Measurements from ENCODE around the gene JMJD8. TPM values are rescaled to one million over a fixed set of nuclear protein-coding genes. Genes with fewer than 3 reads are reported as not detected.

The JMJD8 gene
- total and polyA plus RNA-seq, 7 donors, result 18.7 to 93.4 (median 52.8) TPM

- peaks cover 0 to 24% (median 12%) of the 10 kb centered on the region in 4 donors for H3K4me1 ChIP-seq
- no peak overlapping the region for H3K27ac ChIP-seq
- no peak overlapping the region for H3K4me3 ChIP-seq
- no peak for DNase-seq
- no peaks in the 10 kb centered on the region for H3K9me3 ChIP-seq
- WGBS, 2 donors, result 31 to 53% methylated on average over 3 of the region's 3 CpGs
- intact Hi-C loops (cut with DNase I), result no loop called here
- peaks cover 54 to 85% (median 85%) of the 10 kb centered on the region in 3 donors for H3K27me3 ChIP-seq
- TF ChIP-seq POLR2A (IDR thresholded peaks at IDR 0.05), result no peak
- TF ChIP-seq EP300 (IDR thresholded peaks at IDR 0.05), result no peak
- TF ChIP-seq, protein P1, sequence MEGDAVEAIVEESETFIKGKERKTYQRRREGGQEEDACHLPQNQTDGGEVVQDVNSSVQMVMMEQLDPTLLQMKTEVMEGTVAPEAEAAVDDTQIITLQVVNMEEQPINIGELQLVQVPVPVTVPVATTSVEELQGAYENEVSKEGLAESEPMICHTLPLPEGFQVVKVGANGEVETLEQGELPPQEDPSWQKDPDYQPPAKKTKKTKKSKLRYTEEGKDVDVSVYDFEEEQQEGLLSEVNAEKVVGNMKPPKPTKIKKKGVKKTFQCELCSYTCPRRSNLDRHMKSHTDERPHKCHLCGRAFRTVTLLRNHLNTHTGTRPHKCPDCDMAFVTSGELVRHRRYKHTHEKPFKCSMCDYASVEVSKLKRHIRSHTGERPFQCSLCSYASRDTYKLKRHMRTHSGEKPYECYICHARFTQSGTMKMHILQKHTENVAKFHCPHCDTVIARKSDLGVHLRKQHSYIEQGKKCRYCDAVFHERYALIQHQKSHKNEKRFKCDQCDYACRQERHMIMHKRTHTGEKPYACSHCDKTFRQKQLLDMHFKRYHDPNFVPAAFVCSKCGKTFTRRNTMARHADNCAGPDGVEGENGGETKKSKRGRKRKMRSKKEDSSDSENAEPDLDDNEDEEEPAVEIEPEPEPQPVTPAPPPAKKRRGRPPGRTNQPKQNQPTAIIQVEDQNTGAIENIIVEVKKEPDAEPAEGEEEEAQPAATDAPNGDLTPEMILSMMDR (IDR thresholded peaks at IDR 0.05), result no peak
- TF ChIP-seq POLR2AphosphoS5 (IDR thresholded peaks at IDR 0.05), result no peak
- H3K36me3 ChIP-seq, result no peaks in the 10 kb centered on the region
These were observed 23.9 kb upstream of the JMJD8 start for GRCh38 chr16:708019-708418.

- no peaks in the 10 kb centered on the region for H3K9me3 ChIP-seq
- H3K36me3 ChIP-seq, result no peaks in the 10 kb centered on the region
- no peak overlapping the region for H3K4me3 ChIP-seq
- 13 to 42% methylated on average over 14 of the region's 14 CpGs for WGBS, 2 donors
- intact Hi-C loops (cut with DNase I), result no loop called here
- H3K27me3 ChIP-seq, result peaks cover 61 to 95% (median 94%) of the 10 kb centered on the region in 3 donors
- peaks cover 0 to 24% (median 11%) of the 10 kb centered on the region in 4 donors for H3K4me1 ChIP-seq
- H3K27ac ChIP-seq, result no peak overlapping the region
- no peak for DNase-seq
- TF ChIP-seq, protein P1 (IDR thresholded peaks at IDR 0.05), result no peak
- TF ChIP-seq POLR2A (IDR thresholded peaks at IDR 0.05), result no peak
- TF ChIP-seq EP300 (IDR thresholded peaks at IDR 0.05), result no peak
- TF ChIP-seq POLR2AphosphoS5 (IDR thresholded peaks at IDR 0.05), result no peak
These were observed 23.0 kb upstream of the JMJD8 start for GRCh38 chr16:707062-707538.

DNA sequence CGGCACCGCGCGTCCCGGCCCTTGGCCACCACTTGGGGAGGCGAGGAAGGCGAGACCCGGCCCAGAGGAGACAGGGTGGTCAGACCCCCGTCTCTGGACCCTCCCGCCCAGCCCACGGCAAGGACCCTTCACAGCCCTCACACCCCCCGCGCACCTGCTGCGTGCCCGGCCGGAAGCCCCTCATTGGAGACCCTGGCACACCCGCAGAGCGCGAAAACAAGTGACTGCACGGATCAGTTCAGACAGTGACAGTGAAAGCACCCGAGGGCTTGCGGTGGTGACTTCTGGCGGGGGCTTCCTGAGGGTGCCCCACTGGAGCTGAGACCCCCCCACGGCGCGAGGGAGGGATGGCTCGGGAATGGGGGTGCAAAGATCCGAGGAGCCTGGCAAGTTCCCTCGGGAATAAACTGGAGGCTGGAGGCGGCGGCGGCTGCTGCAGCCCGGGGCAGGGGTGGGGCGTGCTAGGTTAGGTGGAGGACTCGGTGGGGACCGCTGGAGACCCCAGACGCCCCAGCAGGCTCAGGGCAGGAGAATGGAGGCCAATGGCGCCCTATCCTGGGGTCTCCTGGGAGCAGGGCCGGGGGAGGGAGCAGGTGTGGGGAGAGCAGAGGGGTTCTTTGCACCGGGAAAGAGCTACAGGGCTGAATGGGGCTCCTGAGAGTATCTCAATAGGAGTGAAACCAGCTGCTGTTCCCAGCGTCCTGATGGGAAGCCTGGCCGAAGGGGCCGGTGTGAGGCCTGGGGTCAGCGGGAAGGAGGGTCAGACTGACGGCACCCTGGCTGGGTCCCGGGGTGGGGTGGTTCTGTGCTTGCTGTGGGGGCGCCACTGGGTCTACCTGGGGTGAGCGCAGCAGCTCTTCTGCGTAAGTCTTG lies 22.3 kb upstream of the JMJD8 start:
- peaks cover 66 to 98% (median 96%) of the 10 kb centered on the region in 3 donors for H3K27me3 ChIP-seq
- H3K36me3 ChIP-seq, result no peaks in the 10 kb centered on the region
- 4 to 6% methylated on average over 49 of the region's 49 CpGs for WGBS, 2 donors
- TF ChIP-seq, protein P1 (IDR thresholded peaks at IDR 0.05), result no peak
- TF ChIP-seq POLR2AphosphoS5 (IDR thresholded peaks at IDR 0.05) (no peak), EP300 (IDR thresholded peaks at IDR 0.05) (no peak), POLR2A (IDR thresholded peaks at IDR 0.05) (no peak)
- H3K4me1 ChIP-seq, result peaks cover 0 to 20% (median 9%) of the 10 kb centered on the region in 4 donors
- H3K27ac ChIP-seq, result no peak overlapping the region
- no peaks in the 10 kb centered on the region for H3K9me3 ChIP-seq
- no peak for DNase-seq
- H3K4me3 ChIP-seq, result no peak overlapping the region
- intact Hi-C loops (cut with DNase I), result no loop called here

DNA sequence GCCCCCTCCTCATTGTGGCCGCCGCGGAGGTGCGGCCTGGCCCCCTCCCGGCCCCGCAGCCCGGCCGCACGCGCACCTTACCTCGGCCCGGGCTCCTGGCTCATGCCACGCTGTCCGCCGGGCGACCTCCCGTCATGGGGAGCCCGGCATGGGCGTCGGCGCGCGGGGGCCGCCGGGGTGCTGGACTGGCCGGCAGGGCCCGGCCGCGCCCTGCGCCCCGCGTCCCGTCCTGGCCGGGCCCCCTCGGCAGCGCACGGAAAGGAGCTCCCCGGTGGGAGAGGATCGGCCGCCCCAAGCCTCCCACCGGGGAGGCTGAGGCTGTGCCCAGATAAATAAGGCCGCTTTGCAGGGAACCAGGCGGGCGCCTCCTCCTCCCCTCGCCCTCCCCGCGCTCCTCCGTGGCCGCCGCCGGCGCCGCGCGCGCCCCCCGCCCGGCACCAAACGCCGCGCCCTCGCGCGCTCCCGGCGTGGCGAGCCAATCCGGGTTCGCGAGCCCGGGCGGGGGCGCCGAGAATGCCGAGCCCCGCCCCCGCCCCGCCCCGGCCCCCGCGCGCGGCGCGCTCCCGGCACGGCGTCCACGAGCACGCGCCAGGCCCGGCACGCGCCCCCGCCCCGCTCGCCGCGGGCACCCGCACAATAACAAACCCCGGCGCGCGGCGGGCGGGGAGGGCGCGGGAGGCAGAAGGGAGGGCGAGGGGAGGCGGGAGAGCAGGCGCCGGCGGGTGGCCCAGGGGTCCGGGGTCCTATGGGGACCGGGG lies 21.5 kb upstream of the JMJD8 start, which contains the start of gene FBXL16:
TSS of gene FBXL16 (minus strand) at position 371 of the 758 bp plus-strand sequence. CDS start 8,396 bp downstream, outside the sequence.
- 1 to 2% methylated on average over 115 of the region's 115 CpGs for WGBS, 2 donors
- Histone ChIP-seq H3K27me3 (peaks cover 68 to 98% (median 96%) of the 10 kb centered on the region in 3 donors), H3K4me3 (no peak within 1 kb of the TSS)

More for the DNA sequence above, 21.5 kb upstream of the JMJD8 start, which contains the start of gene FBXL16:
- no peak for TF ChIP-seq POLR2AphosphoS5 (IDR thresholded peaks at IDR 0.05)
- no peak for TF ChIP-seq POLR2A (IDR thresholded peaks at IDR 0.05)
- TF ChIP-seq, protein P1 (IDR thresholded peaks at IDR 0.05), result no peak
- TF ChIP-seq EP300 (IDR thresholded peaks at IDR 0.05), result no peak
- H3K27ac ChIP-seq, result no peak within 1 kb of the TSS
- peaks cover 0 to 24% (median 15%) of the 10 kb centered on the region in 4 donors for H3K4me1 ChIP-seq
- no peak for DNase-seq
- H3K36me3 ChIP-seq, result no peaks in the 10 kb centered on the region
- no peaks in the 10 kb centered on the region for H3K9me3 ChIP-seq
- intact Hi-C loops (cut with DNase I), result no loop called here
